ENCODE measurements around the gene LIN7A. TPM values are rescaled to one million over a fixed set of nuclear protein-coding genes. Genes with fewer than 3 reads are reported as not detected.

LIN7A gene
- total and polyA plus RNA-seq, 4 donors, result 6.0 to 20.6 (median 9.1) TPM

GRCh38 chr12:80849337-80849736 lies 88.4 kb downstream of the LIN7A start:
- Histone ChIP-seq H3K27ac (ENCODE audit: low read depth in 1 of 2, low read length in 2 of 2) (no peak overlapping the region), H3K36me3 (ENCODE audit: control insufficient read depth in 4 of 4, insufficient read depth in 3 of 4, low read depth in 1 of 4, low read length in 3 of 4) (peaks cover 0 to 4% (median 1%) of the 10 kb centered on the region in 4 donors), H3K27me3 (ENCODE audit: control insufficient read depth in 4 of 4, insufficient read depth in 4 of 4, low read length in 3 of 4) (no peaks in the 10 kb centered on the region), H3K9ac (ENCODE audit: low read depth in 1 of 2, low read length in 2 of 2) (no peak overlapping the region), H3K9me3 (ENCODE audit: control insufficient read depth in 4 of 4, low read length in 3 of 4) (no peaks in the 10 kb centered on the region), H3K4me1 (ENCODE audit: control insufficient read depth in 4 of 4, insufficient read depth in 4 of 4, low read length in 3 of 4) (no peaks in the 10 kb centered on the region), H3K4me3 (ENCODE audit: low read depth in 1 of 3, low read length in 3 of 3) (no peak overlapping the region)
- no peak for TF ChIP-seq GABPA (IDR thresholded peaks at IDR 0.05 in 1 of 2, conservative IDR thresholded peaks at IDR 0.05 in 1 of 2)
- TF ChIP-seq ATF3 (IDR thresholded peaks at IDR 0.05), result no peak
- TF ChIP-seq RAD21 (IDR thresholded peaks at IDR 0.05), result no peak
- TF ChIP-seq YY1 (IDR thresholded peaks at IDR 0.05), result no peak
- no peak for TF ChIP-seq JUND (IDR thresholded peaks at IDR 0.05)
- no peak for TF ChIP-seq RXRA (IDR thresholded peaks at IDR 0.05)
- no peak for TF ChIP-seq MAX (IDR thresholded peaks at IDR 0.05)
- TF ChIP-seq ZBTB33 (IDR thresholded peaks at IDR 0.05), result no peak
- TF ChIP-seq CTCF (IDR thresholded peaks at IDR 0.05; ENCODE audit: low read depth, low read length, missing input control), result no peak
- no peak for TF ChIP-seq REST (IDR thresholded peaks at IDR 0.05)
- no peak for TF ChIP-seq FOXA1 (IDR thresholded peaks at IDR 0.05)
- no peak for TF ChIP-seq SP1 (IDR thresholded peaks at IDR 0.05)
- no peak for TF ChIP-seq FOXA2 (IDR thresholded peaks at IDR 0.05)
- TF ChIP-seq HNF4A (conservative IDR thresholded peaks at IDR 0.05), result no peak
- no peak for TF ChIP-seq HNF4G (IDR thresholded peaks at IDR 0.05)
- no peak for TF ChIP-seq EGR1 (IDR thresholded peaks at IDR 0.05; ENCODE audit: low read depth in 2 of 2)
- no peak for TF ChIP-seq NR2F2 (IDR thresholded peaks at IDR 0.05)
- TF ChIP-seq TAF1 (conservative IDR thresholded peaks at IDR 0.05), result no peak
- DNase-seq (ENCODE audit: low spot score), result no peak
